Activated CD4-positive, CD25-positive, alpha-beta regulatory T cell treated with anti-CD3 and anti-CD28 coated beads, Interleukin-2, amount 50 U/mL, for 72 hours (primary cell): ENCODE results near the gene TEKT2.

Experiments used
- DNase-seq: peaks from one replicate; pipeline ENCODE4 v3.0.0; 2021

TEKT2 gene

DNA sequence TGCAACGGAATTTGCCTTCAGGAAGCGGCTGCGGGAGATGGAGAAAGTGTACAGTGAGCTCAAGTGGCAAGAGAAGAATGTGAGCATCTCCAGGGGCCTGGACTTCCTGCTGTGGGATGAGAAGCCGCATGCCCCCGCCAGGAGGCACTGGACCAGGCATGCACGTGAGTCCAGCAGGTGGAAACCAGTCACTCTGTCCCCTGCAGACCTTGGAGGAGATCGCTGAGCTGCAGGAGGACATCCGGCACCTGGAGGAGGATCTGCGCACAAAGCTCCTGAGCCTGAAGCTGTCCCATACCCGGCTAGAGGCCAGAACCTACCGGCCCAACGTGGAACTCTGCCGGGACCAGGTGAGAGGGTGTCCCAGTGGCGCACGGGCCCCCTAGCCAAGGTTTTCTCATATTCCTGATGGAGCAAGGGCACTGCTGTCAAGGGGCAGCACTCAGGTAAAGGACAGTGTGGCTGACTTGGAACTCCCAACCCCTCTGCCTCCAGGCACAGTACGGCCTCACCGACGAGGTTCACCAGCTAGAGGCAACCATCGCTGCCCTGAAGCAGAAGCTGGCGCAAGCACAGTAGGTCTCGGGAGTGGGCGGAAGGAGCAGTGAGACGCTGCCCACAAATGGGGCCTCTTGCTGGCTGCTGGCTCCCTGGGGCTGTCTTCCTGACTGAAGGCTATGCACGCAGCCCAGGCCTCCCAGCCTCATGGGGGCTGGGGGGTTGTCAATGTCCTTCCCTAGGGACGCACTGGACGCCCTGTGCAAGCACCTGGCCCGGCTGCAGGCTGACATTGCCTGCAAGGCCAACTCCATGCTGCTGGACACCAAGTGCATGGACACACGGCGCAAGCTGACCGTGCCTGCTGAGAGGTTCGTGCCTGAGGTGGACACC lies 3.6 kb downstream of the TEKT2 start:
- DNase-seq, result peak; percentile 27

DNA sequence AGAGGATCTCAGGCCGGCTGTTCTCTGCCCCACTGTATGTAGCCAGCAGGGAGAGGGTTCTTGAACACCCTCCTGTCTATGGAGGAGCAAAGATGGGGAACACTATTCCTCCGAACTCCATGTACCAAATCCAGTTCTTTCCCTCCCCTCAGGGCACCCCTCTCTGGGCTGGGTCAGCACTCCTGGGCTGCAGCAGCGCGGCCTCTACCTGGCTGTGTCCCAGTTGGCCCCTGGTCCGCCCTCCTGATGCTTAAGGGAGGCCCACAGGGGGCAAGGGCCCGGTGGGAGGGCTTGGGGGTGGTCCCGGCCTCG lies 4.3 kb downstream of the TEKT2 start:
- DNase-seq, result no peak

DNA sequence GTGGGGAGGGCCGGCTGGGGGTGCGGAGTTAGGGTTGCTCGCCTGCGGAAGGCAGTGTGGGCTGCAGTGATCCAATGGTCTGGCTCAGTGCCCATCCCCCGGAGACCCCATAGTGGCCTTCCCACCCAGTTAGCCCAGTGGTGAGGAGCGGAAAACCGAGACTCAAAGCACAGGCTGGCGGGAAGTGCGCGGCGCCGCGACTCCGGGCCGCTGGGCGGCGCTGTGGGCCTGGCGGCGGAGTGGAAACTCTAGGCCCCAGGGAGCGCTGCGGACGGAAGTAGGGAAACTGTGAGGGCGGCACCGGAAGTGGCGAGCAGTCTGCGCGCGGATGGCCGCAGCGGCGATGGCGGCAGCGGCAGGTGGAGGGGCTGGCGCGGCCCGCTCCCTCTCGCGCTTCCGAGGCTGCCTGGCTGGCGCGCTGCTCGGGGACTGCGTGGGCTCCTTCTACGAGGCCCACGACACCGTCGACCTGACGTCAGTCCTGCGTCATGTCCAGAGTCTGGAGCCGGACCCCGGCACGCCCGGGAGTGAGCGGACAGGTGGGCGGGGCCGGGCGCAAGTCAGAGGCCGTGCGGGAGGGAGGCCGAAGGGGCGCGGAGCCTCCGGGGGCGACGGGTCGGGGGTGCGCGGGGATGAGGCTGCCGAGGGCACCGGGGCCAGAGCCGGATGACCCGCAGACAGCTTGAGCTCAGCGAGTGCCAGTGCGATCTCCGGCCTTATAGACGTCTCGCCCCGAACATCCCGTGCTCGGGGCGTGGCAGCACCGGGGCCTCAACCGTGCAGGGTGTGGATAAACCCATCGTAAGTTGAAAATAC lies 4.9 kb downstream of the TEKT2 start, which contains the start of gene ADPRS:
ADPRS (plus strand) TSS at position 316 of the 816 bp plus-strand sequence; CDS start at position 329, 13 bp downstream.
- DNase-seq, result peak; percentile 92

DNA sequence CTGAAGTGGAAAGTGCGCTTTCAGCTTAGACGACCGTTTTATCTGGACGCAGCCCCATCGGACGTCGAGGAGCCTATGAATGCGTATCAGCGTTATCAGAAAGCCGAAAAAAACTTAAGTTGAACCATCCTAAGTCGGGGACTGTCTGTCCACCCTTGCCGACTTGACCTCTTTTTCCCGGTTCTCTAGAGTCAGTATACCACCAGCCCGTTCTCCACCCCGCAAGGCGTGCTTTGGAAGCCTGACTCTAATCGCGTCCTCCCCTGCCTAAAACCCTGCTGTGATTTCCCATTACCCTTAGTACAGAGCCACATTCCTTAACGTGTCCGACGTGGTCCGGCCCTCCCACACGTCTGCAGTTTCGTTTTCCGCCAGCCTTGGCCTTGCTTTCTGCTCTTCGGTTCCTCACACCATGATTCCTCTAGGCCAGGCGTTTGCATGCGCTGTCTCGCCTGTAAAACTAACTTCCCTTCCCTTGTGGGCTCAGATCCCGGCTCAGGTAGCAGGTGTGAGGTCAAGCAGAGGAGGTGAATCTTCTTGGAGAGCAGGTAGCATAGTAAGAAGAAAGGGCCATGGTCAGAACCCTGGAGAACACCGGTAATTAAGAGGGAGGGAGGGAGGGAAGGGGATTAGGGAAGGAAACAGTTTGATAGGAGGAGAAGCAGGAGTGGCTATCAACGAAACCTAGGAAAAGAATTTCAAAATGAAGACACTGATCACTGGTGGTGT lies 5.7 kb downstream of the TEKT2 start:
- DNase-seq, result peak; percentile 31

DNA sequence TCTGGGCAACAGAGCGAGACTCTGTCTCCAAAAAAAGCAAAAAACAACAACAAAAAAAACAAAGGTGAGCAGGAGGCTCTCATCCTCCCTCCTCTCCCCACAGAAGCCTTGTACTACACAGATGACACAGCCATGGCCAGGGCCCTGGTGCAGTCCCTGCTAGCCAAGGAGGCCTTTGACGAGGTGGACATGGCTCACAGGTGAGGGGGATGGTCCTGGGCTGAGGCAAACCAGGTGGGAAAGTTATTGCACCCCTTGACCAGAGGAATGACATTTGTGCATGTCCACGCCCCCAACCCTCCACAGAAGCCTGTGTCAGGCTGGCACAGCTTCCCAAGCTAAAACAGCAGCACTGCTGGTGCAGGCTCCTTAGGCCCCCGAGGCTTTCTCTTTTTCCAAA lies 7.2 kb downstream of the TEKT2 start:
- DNase-seq, result peak; percentile 23

DNA sequence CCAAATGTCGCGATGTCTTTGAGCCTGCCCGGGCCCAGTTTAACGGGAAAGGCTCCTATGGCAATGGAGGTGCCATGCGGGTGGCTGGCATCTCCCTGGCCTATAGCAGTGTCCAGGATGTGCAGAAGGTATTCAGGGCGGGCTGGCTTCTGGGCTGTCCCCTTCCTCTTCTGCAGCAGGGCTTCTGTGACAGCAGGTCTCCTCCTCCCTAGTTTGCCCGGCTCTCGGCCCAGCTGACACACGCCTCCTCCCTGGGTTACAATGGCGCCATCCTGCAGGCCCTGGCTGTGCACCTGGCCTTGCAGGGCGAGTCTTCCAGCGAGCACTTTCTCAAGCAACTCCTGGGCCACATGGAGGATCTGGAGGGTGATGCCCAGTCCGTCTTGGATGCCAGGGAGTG lies 7.8 kb downstream of the TEKT2 start:
- peak; percentile 18 for DNase-seq

DNA sequence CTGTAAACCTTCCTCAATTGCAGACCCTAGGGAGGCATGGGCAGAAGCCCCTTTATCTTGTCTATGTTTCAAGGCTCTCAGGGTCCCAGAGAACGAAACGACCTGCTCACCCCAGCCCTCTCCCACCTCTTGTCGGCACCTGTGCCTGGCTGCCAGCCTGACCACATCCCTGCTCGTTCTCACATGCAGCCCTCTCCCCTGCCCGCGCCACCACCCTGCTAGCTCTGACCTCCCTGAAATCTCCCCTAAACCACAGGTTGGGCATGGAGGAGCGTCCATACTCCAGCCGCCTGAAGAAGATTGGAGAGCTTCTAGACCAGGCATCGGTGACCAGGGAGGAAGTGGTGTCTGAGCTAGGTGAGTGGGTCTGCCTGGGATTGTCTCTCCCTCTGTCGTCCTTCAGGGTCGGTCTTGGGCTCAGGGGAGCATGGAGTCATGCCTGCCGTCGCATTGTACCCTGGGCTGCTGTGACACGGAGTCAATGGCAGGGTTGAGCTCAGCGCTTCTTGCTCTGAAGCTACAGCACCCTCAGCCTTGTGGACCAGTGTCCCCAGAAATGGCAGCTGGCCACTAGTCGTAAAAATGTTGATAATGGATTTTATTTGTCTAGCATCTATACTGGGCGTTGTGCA lies 8.4 kb downstream of the TEKT2 start:
- peak; percentile 21 for DNase-seq

DNA sequence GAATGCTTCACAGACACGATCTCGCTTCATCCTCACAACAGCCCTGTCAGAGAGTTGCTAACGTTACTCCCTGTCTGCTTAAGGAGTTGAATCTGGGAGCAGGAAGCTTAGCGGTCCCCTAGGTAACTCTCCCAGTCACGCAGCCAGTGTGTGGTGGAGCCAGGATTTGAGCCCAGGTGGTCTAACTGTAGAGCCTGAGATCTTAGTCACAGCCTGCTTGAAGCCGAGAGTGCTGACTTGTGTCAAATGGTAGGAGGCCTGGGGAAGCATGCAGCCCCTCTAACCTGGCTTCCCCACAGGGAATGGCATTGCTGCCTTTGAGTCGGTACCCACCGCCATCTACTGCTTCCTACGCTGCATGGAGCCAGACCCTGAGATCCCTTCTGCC lies 8.9 kb downstream of the TEKT2 start:
- DNase-seq, result peak; percentile 26

DNA sequence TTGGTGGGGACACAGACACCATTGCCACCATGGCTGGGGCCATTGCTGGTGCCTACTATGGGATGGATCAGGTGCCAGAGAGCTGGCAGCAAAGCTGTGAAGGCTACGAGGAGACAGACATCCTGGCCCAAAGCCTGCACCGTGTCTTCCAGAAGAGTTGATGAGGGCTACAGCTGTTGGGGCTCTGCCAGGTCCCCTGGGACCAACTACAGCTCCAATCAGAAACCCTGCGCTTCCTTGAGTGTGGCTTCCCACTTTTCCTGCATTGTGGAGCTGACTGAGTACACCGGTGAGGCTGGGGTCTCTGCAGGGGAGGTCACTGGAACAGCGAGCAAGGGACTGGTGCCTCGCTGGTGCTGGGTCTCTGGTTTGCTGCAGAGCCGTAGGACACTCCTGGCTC lies 9.3 kb downstream of the TEKT2 start:
- peak; percentile 18 for DNase-seq

DNA sequence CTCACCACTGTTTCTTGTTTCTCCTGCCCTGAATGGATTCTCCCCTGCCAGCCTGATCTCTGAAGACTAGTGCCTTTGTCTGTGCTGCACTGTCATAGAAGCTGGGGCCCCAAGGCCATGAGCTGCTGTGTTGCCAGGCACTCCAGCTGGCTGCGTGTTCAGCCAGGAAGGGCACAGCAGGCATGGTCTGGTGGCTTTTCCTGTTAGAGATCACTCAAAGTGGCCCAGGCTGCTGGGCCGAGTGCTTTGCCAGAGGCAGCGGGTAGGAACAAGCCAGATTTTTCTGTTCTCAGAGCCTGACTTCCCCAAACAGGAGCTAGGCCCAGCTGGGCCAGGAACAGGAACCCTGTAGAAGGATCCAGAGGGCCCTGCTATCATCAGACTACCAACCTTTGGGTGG lies 10.0 kb downstream of the TEKT2 start:
- DNase-seq, result no peak

DNA sequence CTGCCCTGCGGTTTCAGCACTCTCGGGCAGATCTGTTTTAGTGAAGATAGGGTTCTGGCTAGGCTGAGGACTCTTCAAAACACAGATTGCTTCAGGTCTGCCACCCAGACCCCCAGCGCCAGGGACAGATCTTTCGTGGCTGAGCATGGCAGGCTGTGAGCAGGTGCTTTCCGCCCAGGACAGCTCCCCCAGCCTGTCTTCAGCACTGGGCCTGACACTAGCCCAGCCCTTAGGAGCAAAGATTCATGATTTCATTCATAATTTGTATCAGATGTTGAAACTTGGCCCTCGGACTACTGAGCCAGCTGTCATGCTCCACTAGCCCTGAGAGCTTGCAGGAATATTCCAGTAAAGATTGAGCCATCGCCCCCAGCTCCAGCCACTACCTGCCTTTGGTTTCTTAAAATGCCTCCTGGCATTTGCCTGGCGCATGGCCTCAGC lies 10.7 kb downstream of the TEKT2 start:
- no peak for DNase-seq

DNA sequence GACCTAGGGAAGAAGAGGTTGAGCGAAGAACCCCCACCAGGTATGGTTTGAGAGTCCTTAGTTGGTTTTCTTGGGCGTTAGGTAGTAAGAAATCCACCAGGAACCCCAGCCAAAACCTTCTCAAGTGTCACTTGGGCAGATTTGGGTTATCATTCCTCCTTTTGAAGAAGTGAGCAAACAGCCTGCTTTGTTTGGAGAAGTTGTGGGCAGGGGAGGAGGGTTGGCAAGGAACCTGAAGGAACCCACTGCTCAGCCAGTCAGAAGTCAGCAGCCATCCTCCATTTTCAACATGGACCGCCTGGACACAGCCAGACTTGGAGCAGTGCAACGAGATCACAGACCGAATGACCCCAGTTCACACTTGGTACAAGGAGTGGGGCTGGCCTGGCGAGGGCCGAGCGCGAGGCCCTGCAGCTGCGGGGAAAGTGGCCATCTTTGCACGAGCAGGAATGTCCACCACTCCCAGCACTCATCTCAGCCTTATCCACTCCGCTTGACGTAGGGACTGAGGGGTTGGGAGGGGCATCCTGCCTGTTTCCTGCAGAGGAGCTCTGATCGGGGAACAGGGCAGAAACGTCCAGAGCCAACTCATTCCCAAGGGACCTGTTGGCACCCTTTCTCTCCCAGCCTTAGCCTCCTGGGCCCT lies 12.0 kb downstream of the TEKT2 start:
- no peak for DNase-seq

DNA sequence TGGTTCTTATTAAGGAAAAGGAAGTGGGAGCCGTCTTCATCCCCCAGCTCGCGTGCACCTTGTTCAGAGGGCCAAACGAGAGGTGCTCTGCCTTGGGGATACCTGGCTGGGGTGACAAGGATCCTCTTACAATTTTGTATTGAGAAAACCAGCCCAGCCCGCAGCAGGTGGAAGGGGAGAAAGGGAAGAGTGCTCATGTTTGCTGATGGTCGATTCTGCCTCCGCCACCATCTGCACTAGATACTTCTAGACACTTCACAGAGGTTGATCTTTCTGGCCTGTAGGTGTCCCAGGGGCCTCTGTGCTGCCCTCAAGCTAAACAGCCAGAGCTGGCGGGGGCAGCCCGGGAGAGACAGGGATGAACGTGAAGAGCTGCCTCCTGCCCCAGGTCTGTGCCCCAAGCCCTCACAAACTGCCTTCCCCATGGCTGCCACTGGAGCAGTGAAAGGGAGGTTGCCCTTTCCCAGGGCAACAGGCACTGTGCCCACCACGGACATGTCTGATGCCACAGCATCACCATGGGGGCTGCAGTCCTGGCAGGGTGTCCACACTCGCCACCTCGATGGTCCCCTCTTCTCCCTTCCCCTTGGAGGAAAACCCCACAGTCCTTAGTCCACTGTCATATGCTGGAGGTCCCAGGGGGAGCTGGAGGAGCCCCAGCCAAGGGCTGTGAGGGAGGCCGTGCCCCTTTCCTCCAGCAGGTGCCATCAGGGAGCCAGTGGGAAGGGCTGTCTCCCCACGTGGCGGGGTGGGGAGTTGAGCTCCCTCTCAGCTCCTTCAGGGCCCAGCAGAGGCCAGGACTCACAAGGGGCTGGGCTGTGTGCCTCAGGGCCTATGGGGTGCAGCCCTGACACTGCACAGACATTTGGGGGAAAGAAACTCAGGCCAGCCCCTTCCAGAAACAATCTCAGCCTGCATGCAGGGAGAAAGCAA lies 12.9 kb downstream of the TEKT2 start:
- DNase-seq, result no peak

DNA sequence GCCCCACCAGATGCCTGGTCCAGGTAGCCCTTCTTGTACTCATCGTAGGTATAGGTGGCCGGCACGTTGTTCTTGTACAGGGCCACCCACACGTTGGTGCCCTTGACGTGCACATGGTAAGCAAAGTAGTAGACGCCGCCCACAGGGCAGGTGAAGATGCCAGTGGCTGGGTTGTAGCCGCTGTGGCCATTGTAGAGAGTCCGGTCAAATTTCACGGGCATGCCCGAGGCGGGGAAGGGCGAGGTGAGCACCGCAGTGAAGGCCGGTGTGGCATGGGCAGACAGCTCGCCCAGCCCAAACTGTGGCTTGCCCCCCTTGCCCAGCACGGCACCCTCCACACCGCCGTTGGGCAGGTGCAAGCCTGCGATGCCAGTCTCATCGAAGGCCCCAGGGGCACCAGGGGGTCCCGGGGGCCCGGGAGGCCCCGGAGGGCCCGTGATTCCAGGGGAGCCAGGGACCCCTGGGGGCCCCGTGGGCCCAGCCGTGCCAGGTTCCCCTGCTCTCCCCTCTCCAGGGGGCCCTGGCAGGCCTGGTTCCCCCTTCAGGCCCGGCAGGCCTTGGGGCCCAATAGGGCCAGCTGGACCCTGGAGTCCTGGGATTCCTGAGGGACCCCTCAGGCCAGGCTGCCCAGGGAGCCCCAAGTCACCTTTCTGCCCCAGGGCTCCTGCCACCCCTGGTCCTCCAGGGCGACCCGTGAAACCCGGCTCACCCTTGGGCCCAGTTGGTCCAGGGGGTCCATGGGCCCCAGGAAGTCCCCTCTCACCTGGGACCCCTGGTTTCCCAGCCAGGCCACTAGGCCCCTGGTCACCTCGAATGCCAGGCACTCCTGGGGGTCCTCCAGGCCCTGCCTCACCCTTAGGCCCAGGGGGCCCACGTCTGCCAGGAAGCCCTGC lies 14.0 kb downstream of the TEKT2 start:
- DNase-seq, result no peak

DNA sequence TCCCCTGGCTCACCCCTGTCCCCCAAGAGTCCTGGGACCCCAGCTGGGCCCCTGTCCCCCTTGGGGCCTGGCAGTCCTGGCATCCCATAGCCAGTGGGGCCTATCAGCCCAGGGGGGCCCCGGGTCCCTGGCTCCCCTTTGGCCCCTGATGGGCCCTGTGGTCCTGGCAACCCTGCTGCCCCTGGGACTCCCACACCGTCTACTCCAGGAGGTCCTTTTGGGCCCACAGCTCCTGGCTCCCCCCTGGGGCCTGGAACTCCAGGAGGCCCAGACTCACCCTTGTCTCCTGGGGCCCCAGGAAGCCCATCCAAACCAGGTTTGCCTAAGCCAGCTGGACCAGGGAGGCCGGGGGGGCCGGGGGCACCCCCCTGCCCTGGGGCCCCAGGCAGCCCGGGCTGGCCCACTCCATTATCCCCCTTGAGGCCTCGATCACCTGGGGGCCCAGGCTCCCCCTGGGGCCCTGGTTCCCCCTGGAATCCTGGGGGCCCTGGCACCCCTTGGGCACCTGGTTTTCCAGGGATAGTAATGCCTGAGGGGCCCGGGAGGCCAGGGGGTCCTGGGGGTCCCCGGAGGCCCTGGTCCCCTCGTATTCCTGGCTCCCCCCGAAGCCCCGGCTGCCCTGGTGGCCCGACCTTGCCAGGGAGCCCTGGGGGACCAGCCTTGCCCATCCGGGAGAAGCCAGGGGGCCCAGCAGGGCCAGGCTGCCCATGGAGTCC lies 14.9 kb downstream of the TEKT2 start:
- no peak for DNase-seq

DNA sequence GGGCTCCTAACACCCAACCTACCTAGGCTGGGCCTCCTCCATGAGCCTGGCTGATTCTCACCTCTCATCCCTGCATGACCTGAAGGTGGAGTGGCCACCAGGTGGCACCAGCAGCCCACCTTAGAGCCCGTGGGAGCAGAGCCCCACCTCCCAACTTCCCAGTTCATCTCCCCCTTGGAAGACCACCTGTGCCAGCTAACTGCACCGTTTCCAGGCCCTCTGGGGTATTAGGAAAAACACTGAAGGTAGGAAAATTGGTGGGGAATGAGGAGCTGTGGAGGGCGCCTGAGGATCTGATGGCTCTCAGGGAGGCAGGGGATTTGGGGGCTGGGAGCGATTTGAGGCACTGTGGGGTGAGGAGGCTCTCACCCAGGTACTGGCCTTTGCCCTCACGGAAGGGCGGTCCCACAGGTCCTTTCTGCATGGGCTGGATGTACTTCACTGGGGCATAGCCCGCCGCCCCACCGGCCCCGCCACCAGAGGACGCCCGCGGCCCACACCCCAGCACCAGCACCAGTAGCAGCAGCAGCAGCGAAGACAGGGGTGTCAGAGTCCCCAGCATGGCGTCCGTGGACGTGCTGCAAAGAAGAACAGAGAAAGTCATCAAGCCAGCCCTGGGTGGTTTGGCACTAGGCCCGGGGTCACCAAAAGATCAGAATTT lies 15.9 kb downstream of the TEKT2 start:
- DNase-seq, result peak; percentile 78

DNA sequence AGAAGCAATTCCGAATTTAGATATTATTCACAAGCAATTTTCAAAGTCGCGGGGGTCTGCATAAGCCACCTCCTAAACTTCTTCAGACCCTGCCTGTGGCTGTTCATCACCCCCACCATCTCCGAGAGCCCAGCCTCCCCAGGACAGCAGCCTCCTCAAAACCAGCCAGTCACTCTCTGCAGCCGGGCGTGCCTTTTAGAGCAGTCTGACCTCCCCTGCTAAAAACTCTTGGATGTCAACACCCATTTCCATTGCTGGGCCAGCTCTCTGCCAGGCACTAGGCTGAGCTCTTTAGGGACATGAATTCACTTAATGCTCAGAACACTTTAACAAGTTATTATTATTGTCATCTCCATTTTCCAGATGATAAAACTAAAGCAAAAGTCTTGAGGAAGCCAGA lies 16.5 kb downstream of the TEKT2 start:
- no peak for DNase-seq

DNA sequence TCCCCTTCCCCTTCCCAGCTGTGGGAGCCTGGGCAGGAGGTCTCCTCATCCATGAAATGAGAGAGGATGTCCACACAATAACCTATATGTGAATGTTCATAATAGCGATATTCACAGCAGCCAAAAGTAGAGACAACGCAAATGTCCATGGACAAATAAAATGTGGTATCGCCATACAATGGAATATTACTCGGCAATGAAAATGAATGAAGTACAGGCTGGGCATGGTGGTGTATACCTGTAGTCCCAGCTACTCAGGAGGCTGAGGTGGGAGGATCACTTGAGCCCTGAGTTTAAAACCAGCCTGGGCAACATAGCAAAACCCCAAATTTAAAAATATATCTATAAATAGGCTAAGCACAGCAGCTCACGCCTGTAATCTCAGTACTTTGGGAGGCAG lies 17.7 kb downstream of the TEKT2 start:
- DNase-seq, result no peak

DNA sequence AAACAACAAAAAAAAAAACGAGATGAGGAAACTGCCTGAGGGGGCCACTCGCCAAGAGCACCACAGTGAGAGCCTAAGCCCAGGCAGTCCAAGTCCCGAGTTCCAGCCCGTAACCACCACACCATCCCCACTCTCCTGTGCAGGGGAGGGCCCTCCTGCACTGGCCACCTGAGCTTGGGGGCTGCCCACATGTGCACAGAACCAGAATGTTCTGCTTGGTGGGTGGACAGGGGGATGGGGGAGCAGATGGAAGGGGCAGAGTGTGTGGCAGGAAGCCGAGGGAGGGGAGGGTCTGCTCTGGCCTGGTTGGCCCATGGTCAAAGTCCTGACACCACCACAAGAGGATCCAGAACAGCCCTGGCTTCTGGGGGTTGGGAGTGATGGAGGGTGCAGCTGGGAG lies 22.4 kb downstream of the TEKT2 start:
- DNase-seq, result no peak
